Psoas muscle (tissue), 8 donors: ENCODE results near the gene ACLY. TPM values are rescaled to one million over a fixed set of nuclear protein-coding genes. Genes with fewer than 3 reads are reported as not detected.

Source experiments
- ATAC-seq, 4 donors: fragments of 200-7000 bp; cut with Tn5 transposase; one replicate each; pipeline ENCODE4 v1.9.1; 2020; ENCODE audit warnings: moderate library complexity in 3 of 4, mild to moderate bottlenecking in 2 of 4
- DNase-seq, 2 donors: peaks; one replicate each; pipeline ENCODE4 v3.0.0-alpha.2; 2020
- H3K27ac ChIP-seq: fragments of 200-600 bp; one replicate; pipeline ENCODE4 v1.8.0; 2022
- H3K27me3 ChIP-seq, 3 donors: fragments of 200-600 bp in 1 of 3; one replicate each; pipeline versions ENCODE4 v1.6.1 to v1.8.0; 2013 to 2022; ENCODE audit warnings: low read length in 2 of 3, mild to moderate bottlenecking in 2 of 3, moderate library complexity in 1 of 3; ENCODE audit not compliant: insufficient read depth in 3 of 3
- H3K36me3 ChIP-seq, 2 donors: fragments of 200-600 bp in 1 of 2; one replicate each; pipeline versions ENCODE4 v1.6.1 to v1.8.0; 2013 to 2022; ENCODE audit warnings: low read depth in 1 of 2, mild to moderate bottlenecking in 1 of 2, moderate library complexity in 1 of 2; ENCODE audit not compliant: insufficient read depth in 1 of 2
- H3K4me1 ChIP-seq: fragments of 200-600 bp; one replicate; pipeline ENCODE4 v1.8.0; 2022
- H3K4me3 ChIP-seq: fragments of 200-600 bp; one replicate; pipeline ENCODE4 v1.8.0; 2022; ENCODE audit warnings: mild to moderate bottlenecking
- H3K9me3 ChIP-seq: fragments of 200-600 bp; one replicate; pipeline ENCODE4 v1.8.0; 2022
- WGBS, 3 donors: extraction: QIAGEN DNeasy Blood & Tissue Kit; methylation state at CpG; one replicate each; pipeline versions ENCODE4 v1.1.6 to v1.1.7; 2013; 5-methylcytosine and 5-hydroxymethylcytosine counted together
- intact Hi-C, 2 donors: fragments of 100-400 bp; cut with DNase I; formaldehyde crosslinking; loops; one replicate each; pipeline versions ENCODE4 v1.11.0 to v1.14.2; 2022
- long read RNA-seq, 2 donors: library from polyadenylated mRNA; unstranded; transcript quantifications; one replicate each; pipeline ENCODE4 v2.0.0, GENCODE V29; 2021
- polyA plus RNA-seq, 3 donors: library from polyadenylated mRNA; stranded (reverse); fragments of 200-250 nt; gene quantifications; one replicate each; pipeline ENCODE4 v1.2.3, GENCODE V29; 2013
- total RNA-seq, 4 donors: library from RNA; stranded (reverse); fragmentation: NEBNext Ultra II Directional in 2 of 4; extraction: Animal tissue kit (Norgen Biotek cat#: 25700) in 2 of 4; gene quantifications; one replicate each; pipeline versions ENCODE4 v1.2.1 to v1.2.4, GENCODE V29; 2021 to 2023
- TF ChIP-seq, protein P1 (sequence below): fragments of 200-600 bp; IDR thresholded peaks from one replicate; pipeline ENCODE4 v1.8.0; 2022; ENCODE audit warnings: antibody characterized with exemption
- donor health status: healthy with polysubstance abuse.
- donor health status: DM: no; HTN: no; CAD: no; lungs with moderate emphysema.
- donor health status: Bipolar disorder and iron deficiency.
- donor health status: healthy.
- donor health status: DM: yes; HTN: yes; CAD: no.
- donor health status: DM: no; HTN: no; CAD: no.
- donor health status: DM: no; HTN: no; CAD: no.
- donor health status: DM: yes; HTN: yes; CAD: no.

The ACLY gene
- 10 to 100 TPM; 18.6 to 24.1 (median 21.5) TPM for total RNA-seq
- 10 to 100 TPM; 10.5 to 20.5 (median 17.9) TPM for polyA plus RNA-seq
- long read RNA-seq, donor 1, full-length matches to known transcripts = 20 of 25 reads
- long read RNA-seq, donor 1, partial matches to known transcripts = 4 of 25 reads
- long read RNA-seq, donor 1, other reads (novel, unspliced or antisense) = 1 of 25 reads
- long read RNA-seq, donor 2, full-length matches to known transcripts = 31 of 46 reads
- long read RNA-seq, donor 2, partial matches to known transcripts = 14 of 46 reads
- long read RNA-seq, donor 2, other reads (novel, unspliced or antisense) = 1 of 46 reads

DNA sequence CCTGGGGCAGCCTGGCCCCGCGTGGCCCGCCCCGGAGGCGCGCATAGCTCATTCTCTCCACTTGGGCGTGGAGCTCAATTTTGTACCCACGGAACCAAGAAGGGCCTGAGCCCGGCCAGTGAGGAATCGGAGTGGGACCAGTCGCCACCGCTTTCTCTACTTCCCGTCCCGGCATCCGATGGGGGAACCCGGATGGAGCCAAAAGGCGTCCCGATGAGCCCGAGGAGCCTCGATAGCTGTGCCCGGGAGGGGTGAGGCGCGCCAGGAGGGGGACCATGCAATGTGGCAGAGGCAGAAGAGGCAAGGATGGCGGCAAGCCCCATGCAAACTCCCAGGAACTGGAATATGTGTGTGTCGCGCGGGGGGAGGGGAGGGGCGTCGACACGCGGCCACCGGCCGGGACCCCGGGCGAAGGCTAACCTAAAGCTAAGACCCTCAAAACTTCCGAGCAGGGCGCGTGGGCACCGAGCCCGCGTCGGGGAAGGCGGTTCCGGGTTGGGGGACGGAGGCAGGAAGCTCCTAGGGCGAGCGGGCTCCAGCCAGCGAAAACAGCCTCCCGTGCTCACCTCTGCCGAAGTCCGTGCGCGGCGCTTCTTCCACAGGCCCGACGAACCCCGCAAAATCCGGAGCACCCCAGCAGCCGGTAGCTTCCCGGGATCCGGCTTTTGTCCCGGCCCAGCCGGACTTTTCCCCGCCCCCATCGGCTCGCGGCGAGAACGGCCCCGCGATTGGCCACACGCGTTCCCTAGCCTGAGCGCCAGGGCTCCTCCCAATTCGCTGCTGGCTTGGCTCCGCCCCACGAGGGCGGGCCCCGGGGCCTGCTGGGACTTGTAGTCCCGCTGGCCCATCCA lies at the start of gene ACLY:
Gene ACLY, minus strand, starts transcription at position 638 of the 851 bp plus-strand sequence. CDS start 5,078 bp downstream, outside the sequence.
- Histone ChIP-seq H3K4me3 (peak within 1 kb of the TSS; percentile 98), H3K27ac (peak within 1 kb of the TSS; percentile 84), H3K9me3 (no peaks in the 10 kb centered on the region), H3K36me3 (peaks cover 0 to under 1% of the 10 kb centered on the region in 2 donors), H3K27me3 (no peaks in the 10 kb centered on the region), H3K4me1 (peaks cover 15% of the 10 kb centered on the region)
- 0 to 1% (median 1%) methylated on average over 66 to 80 of the region's 80 CpGs for WGBS, 3 donors
- ATAC-seq = peak; percentile 97 to 99 (median 98)
- peak; percentile 97 to 98 for DNase-seq
- TF ChIP-seq, protein P1, sequence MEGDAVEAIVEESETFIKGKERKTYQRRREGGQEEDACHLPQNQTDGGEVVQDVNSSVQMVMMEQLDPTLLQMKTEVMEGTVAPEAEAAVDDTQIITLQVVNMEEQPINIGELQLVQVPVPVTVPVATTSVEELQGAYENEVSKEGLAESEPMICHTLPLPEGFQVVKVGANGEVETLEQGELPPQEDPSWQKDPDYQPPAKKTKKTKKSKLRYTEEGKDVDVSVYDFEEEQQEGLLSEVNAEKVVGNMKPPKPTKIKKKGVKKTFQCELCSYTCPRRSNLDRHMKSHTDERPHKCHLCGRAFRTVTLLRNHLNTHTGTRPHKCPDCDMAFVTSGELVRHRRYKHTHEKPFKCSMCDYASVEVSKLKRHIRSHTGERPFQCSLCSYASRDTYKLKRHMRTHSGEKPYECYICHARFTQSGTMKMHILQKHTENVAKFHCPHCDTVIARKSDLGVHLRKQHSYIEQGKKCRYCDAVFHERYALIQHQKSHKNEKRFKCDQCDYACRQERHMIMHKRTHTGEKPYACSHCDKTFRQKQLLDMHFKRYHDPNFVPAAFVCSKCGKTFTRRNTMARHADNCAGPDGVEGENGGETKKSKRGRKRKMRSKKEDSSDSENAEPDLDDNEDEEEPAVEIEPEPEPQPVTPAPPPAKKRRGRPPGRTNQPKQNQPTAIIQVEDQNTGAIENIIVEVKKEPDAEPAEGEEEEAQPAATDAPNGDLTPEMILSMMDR = no peak
- intact Hi-C loops = no loop called here

DNA sequence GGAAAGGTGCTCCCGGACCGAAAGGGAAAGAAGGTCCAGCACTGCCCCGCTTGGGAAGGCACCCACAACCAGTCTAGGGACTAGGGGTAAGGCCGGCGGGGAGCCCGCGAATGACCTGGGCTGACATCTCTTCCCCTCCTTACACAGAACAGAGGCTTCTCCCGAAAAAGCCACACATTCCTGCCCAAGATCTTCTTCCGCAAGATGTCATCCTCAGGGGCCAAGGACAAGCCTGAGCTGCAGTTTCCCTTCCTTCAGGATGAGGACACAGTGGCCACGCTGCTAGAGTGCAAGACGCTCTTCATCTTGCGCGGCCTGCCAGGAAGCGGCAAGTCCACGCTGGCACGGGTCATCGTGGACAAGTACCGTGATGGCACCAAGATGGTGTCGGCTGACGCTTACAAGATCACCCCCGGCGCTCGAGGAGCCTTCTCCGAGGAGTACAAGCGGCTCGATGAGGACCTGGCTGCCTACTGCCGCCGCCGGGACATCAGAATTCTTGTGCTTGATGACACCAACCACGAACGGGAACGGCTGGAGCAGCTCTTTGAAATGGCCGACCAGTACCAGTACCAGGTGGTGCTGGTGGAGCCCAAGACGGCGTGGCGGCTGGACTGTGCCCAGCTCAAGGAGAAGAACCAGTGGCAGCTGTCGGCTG lies 49.3 kb upstream of the ACLY start:
- Histone ChIP-seq H3K27ac (peak overlapping the region; percentile 89), H3K36me3 (peaks cover 0 to 39% of the 10 kb centered on the region in 2 donors), H3K4me1 (peaks cover 35% of the 10 kb centered on the region), H3K9me3 (no peaks in the 10 kb centered on the region), H3K27me3 (no peaks in the 10 kb centered on the region), H3K4me3 (peak overlapping the region; percentile 82)
- intact Hi-C loops = loop anchor here (1.0 to 5.0 kb wide), 3 partner anchors 49 to 188 kb away; partner anchors contain the start of gene DNAJC7 (in 2 of the 2)
- 79 to 88% (median 81%) methylated on average over 35 to 37 of the region's 37 CpGs for WGBS, 3 donors
- TF ChIP-seq, protein P1 = no peak
- ATAC-seq (no peak), DNase-seq (peak in 1 of 2 donors; percentile 51)

DNA sequence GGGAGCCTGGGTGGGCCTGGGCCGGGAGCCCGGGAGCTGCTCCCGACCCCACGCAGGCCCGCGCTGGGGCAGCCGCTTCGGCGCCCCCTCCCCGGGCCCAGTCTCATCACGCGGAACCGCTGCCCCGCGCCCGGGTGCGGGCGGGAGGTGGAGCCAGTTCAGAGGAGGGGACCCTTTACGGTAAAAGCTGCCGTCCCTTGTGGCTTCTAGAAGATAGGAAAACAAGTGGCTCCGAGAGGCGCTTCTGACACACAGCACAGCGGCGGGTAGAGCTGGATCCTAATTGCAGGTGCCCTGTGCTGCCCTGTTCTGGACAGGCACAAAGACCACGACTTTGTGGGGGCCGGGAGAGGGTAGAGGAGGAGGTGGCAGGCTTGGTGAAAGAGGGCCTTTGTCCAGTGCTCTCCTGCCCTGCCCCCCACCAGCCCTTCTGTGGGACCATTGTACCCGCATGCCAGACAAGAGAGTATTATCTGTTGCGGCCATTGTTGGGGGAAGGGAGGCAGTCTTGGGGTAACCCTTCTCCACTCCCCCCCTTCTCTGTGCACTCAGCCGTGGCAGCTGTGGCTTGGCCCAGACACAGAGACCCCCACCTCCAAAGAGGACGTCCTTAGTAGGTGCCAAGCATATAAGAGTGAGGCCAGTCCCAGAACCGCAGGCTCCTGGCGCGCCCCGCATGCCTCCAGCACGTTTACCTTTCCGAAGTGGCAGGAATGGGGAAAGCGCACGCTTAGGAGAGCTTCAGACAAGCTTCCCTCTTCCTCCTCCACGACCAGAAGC lies 48.6 kb upstream of the ACLY start:
- Histone ChIP-seq H3K27ac (peak overlapping the region; percentile 89), H3K27me3 (no peaks in the 10 kb centered on the region), H3K9me3 (no peaks in the 10 kb centered on the region), H3K4me1 (peaks cover 35% of the 10 kb centered on the region), H3K4me3 (peak overlapping the region; percentile 82), H3K36me3 (peaks cover 0 to 34% of the 10 kb centered on the region in 2 donors)
- intact Hi-C loops = loop anchor here (1.0 to 5.0 kb wide), 3 partner anchors 49 to 189 kb away; partner anchors contain the start of gene DNAJC7 (in 2 of the 2)
- ATAC-seq (peak in 3 of 4 donors; percentile 1 to 17 (median 11)), DNase-seq (peak in 1 of 2 donors; percentile 52)
- WGBS, 3 donors = 15 to 17% (median 16%) methylated on average over 35 to 39 of the region's 39 CpGs
- TF ChIP-seq, protein P1 = no peak
